ENCODE measurements around the gene PDLIM3. TPM values are rescaled to one million over a fixed set of nuclear protein-coding genes. Genes with fewer than 3 reads are reported as not detected.

The PDLIM3 gene
- polyA plus RNA-seq, 1 experiment: 0.05 TPM

- ChIA-PET CTCF (interaction anchor here (1.5 kb wide), 1 partner anchor 12 kb away, joined by 3 read pairs; no protein-coding TSS in a partner anchor), POLR2A (no interaction called here)
- Histone ChIP-seq H3K36me3 (ENCODE audit: control insufficient read depth, insufficient read depth, low read length) (no peaks in the 10 kb centered on the region), H3K27me3 (ENCODE audit: control insufficient read depth, insufficient read depth, low read length) (peaks cover 16% of the 10 kb centered on the region), H3K4me3 (ENCODE audit: low read depth, low read length) (no peak overlapping the region)
- TF ChIP-seq CTCF (IDR thresholded peaks at IDR 0.05; ENCODE audit: insufficient read depth, low read depth, low read length): no peak
- DNase-seq (ENCODE audit: low read depth): no peak
Measured at GRCh38 chr4:185468999-185469398, 66.3 kb downstream of the PDLIM3 start.

GRCh38 chr4:185467991-185468390 is 67.3 kb downstream of the PDLIM3 start:
- Histone ChIP-seq H3K4me3 (ENCODE audit: low read depth, low read length) (no peak overlapping the region), H3K36me3 (ENCODE audit: control insufficient read depth, insufficient read depth, low read length) (no peaks in the 10 kb centered on the region), H3K27me3 (ENCODE audit: control insufficient read depth, insufficient read depth, low read length) (peaks cover 19% of the 10 kb centered on the region)
- no peak for DNase-seq (ENCODE audit: low read depth)
- POLR2A ChIA-PET: no interaction called here
- CTCF ChIA-PET: interaction anchor here (1.5 kb wide), 1 partner anchor 11 kb away, joined by 3 read pairs; no protein-coding TSS in a partner anchor
- TF ChIP-seq CTCF (IDR thresholded peaks at IDR 0.05; ENCODE audit: insufficient read depth, low read depth, low read length): no peak

GRCh38 chr4:185467101-185467500 is 68.2 kb downstream of the PDLIM3 start:
- H3K4me3 ChIP-seq (ENCODE audit: low read depth, low read length): no peak overlapping the region
- no peaks in the 10 kb centered on the region for H3K36me3 ChIP-seq (ENCODE audit: control insufficient read depth, insufficient read depth, low read length)
- peaks cover 19% of the 10 kb centered on the region for H3K27me3 ChIP-seq (ENCODE audit: control insufficient read depth, insufficient read depth, low read length)
- ChIA-PET CTCF (no interaction called here), POLR2A (no interaction called here)
- no peak for DNase-seq (ENCODE audit: low read depth)
- TF ChIP-seq CTCF (IDR thresholded peaks at IDR 0.05; ENCODE audit: insufficient read depth, low read depth, low read length): no peak

GRCh38 chr4:185465707-185466106 is 69.6 kb downstream of the PDLIM3 start:
- POLR2A ChIA-PET: no interaction called here
- Histone ChIP-seq H3K27me3 (ENCODE audit: control insufficient read depth, insufficient read depth, low read length) (peaks cover 17% of the 10 kb centered on the region), H3K4me3 (ENCODE audit: low read depth, low read length) (no peak overlapping the region), H3K36me3 (ENCODE audit: control insufficient read depth, insufficient read depth, low read length) (no peaks in the 10 kb centered on the region)
- no peak for TF ChIP-seq CTCF (IDR thresholded peaks at IDR 0.05; ENCODE audit: insufficient read depth, low read depth, low read length)
- CTCF ChIA-PET: no interaction called here
- no peak for DNase-seq (ENCODE audit: low read depth)

GRCh38 chr4:185464887-185465286 is 70.4 kb downstream of the PDLIM3 start:
- Histone ChIP-seq H3K36me3 (ENCODE audit: control insufficient read depth, insufficient read depth, low read length) (no peaks in the 10 kb centered on the region), H3K27me3 (ENCODE audit: control insufficient read depth, insufficient read depth, low read length) (peaks cover 15% of the 10 kb centered on the region), H3K4me3 (ENCODE audit: low read depth, low read length) (no peak overlapping the region)
- ChIA-PET CTCF (no interaction called here), POLR2A (no interaction called here)
- TF ChIP-seq CTCF (IDR thresholded peaks at IDR 0.05; ENCODE audit: insufficient read depth, low read depth, low read length): no peak
- DNase-seq (ENCODE audit: low read depth): no peak
